Gastroesophageal sphincter (tissue), 3 donors: Measurements from ENCODE around the gene PLEKHG3.

Experiments used
- CTCF ChIP-seq, 4 experiments: fragments of 200-600 bp in 2 of 4; fragments of 450-650 bp in 2 of 4; sonication (generic) in 1 of 4; IDR thresholded peaks; one replicate each; pipeline ENCODE4 v1.5.1; 2017 to 2019; ENCODE audit warnings: antibody characterized with exemption in 4 of 4, mild to moderate bottlenecking in 2 of 4, moderate library complexity in 2 of 4
- POLR2A ChIP-seq, 2 donors: fragments of 450-650 bp; IDR thresholded peaks; one replicate each; pipeline ENCODE4 v1.6.1; 2017; ENCODE audit warnings: antibody characterized with exemption in 2 of 2, mild to moderate bottlenecking in 2 of 2, moderate library complexity in 1 of 2

- TF ChIP-seq POLR2A (IDR thresholded peaks at IDR 0.05) = no peak
- TF ChIP-seq CTCF (IDR thresholded peaks at IDR 0.05) = no peak
Observed at GRCh38 chr14:64790478-64790877, 86.3 kb downstream of the PLEKHG3 start.
